ENCODE measurements around the gene EIF2B4.

- TF ChIP-seq, protein P1, sequence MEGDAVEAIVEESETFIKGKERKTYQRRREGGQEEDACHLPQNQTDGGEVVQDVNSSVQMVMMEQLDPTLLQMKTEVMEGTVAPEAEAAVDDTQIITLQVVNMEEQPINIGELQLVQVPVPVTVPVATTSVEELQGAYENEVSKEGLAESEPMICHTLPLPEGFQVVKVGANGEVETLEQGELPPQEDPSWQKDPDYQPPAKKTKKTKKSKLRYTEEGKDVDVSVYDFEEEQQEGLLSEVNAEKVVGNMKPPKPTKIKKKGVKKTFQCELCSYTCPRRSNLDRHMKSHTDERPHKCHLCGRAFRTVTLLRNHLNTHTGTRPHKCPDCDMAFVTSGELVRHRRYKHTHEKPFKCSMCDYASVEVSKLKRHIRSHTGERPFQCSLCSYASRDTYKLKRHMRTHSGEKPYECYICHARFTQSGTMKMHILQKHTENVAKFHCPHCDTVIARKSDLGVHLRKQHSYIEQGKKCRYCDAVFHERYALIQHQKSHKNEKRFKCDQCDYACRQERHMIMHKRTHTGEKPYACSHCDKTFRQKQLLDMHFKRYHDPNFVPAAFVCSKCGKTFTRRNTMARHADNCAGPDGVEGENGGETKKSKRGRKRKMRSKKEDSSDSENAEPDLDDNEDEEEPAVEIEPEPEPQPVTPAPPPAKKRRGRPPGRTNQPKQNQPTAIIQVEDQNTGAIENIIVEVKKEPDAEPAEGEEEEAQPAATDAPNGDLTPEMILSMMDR (IDR thresholded peaks at IDR 0.05) = no peak
- TF ChIP-seq POLR2A (IDR thresholded peaks at IDR 0.05; ENCODE audit: low read length) = no peak
- TF ChIP-seq, protein P2, sequence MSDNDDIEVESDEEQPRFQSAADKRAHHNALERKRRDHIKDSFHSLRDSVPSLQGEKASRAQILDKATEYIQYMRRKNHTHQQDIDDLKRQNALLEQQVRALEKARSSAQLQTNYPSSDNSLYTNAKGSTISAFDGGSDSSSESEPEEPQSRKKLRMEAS (IDR thresholded peaks at IDR 0.05) = no peak
- no peak for TF ChIP-seq SMC3 (IDR thresholded peaks at IDR 0.05)
- no peak for TF ChIP-seq MAFK (IDR thresholded peaks at IDR 0.05; ENCODE audit: partially characterized antibody)
- TF ChIP-seq PHF8 (IDR thresholded peaks at IDR 0.05; ENCODE audit: borderline replicate concordance, low read depth) = no peak
- no peak for TF ChIP-seq CEBPB (IDR thresholded peaks at IDR 0.05)
- TF ChIP-seq MAZ (IDR thresholded peaks at IDR 0.05; ENCODE audit: borderline replicate concordance, low read depth, low read length) = no peak
- TF ChIP-seq EP300 (IDR thresholded peaks at IDR 0.05) = no peak
- TF ChIP-seq ESRRA (IDR thresholded peaks at IDR 0.05; ENCODE audit: borderline replicate concordance, low read length) = no peak
- peak; percentile 12; the same call in 1 of the 2 replicates for TF ChIP-seq TP53 (CRISPR knock-in tag; IDR thresholded peaks at IDR 0.05)
- no peak for TF ChIP-seq RAD21 (conservative IDR thresholded peaks at IDR 0.05 in 1 of 2, IDR thresholded peaks at IDR 0.05 in 1 of 2)
- TF ChIP-seq, protein P3, sequence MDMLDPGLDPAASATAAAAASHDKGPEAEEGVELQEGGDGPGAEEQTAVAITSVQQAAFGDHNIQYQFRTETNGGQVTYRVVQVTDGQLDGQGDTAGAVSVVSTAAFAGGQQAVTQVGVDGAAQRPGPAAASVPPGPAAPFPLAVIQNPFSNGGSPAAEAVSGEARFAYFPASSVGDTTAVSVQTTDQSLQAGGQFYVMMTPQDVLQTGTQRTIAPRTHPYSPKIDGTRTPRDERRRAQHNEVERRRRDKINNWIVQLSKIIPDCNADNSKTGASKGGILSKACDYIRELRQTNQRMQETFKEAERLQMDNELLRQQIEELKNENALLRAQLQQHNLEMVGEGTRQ (IDR thresholded peaks at IDR 0.05) = no peak
These were observed 9.3 kb upstream of the EIF2B4 start for GRCh38 chr2:27379383-27379835.

Data from A549 (cell line).